GM19035 (cell line): ENCODE results near the gene TTC39C.

Source experiments
- ATAC-seq: cut with Tn5 transposase; IDR thresholded peaks from one replicate; pipeline ENCODE4 v1.9.1; 2021; ENCODE audit not compliant: unreplicated experiment

Gene TTC39C

GRCh38 chr18:24014062-24014985, at the start of gene TTC39C:
TSS of gene TTC39C (plus strand) at chr18:24014754. CDS start at chr18:24014872, 118 bp downstream.
- ATAC-seq: peak; percentile 44

- ATAC-seq: no peak
Measured at GRCh38 chr18:23966909-23967308, 47.6 kb upstream of the TTC39C start.

- peak; percentile 48 for ATAC-seq
Measured at GRCh38 chr18:23967321-23968089, 47.0 kb upstream of the TTC39C start.

DNA sequence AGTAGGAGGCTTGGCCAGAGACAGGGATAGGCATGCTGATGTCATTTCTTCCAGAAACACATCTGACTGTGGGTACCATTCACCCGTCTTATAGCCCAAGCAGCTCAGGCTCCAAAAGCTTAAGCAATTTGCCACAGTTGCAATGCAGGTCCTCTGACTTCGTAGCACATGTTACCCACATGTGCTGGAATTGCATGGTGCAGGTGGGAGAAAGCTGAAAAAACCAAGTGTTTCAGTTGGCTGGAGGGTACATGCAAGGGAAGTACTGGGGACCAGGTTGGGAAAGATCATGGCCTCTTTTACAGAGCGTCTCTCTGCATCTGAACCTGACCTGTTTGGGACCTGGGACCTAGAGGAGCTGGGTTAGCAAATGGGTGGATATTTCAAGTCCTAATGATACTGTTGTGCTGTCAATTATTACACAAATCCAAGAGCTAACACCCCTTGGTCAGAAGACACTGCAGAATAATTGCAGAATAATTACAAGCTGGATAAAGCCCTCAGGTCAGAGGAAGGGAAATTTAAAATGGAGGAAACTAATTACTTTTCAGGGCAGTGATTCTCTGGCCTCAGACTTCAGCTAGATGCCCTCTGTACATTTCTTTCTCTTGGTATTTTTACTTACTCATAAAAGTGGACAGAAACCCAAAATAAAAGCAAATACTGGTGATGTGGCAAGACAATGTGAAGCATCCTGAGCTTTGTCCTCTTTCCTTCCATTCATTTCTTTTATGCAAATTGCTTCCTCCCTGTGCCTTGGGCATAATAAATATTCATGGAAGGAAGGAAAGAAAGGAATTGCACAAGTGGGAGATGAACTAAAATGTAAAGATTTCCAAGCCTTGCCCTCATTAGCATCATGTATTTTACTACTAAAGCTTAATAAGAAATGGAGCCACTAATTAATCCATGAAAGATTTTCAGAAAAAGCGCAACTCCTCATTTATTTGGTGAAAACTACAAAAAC, 45.6 kb upstream of the TTC39C start:
- ATAC-seq: no peak

DNA sequence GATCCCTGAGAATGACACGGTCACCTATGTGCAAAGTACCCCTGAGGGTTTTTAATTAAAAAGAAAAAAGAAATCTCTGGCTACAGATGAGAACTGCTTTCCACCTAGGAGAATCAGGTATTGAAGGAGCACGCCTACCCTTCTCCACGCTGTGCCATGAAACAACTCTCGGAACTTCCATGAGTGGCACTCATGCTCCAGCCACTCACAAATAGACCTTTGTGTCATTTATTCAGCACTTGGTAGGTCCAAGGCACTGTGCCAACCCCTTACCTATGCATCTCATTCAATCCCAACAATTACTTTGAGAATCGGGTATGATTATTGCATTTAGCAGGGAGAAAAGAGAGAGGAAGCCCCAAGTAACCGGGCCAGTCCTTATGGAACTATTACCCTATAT, 44.9 kb upstream of the TTC39C start:
- no peak for ATAC-seq

- ATAC-seq: no peak
Measured at GRCh38 chr18:23970161-23971096, 44.1 kb upstream of the TTC39C start.

- ATAC-seq: no peak
Measured at GRCh38 chr18:23971097-23971440, 43.5 kb upstream of the TTC39C start.

DNA sequence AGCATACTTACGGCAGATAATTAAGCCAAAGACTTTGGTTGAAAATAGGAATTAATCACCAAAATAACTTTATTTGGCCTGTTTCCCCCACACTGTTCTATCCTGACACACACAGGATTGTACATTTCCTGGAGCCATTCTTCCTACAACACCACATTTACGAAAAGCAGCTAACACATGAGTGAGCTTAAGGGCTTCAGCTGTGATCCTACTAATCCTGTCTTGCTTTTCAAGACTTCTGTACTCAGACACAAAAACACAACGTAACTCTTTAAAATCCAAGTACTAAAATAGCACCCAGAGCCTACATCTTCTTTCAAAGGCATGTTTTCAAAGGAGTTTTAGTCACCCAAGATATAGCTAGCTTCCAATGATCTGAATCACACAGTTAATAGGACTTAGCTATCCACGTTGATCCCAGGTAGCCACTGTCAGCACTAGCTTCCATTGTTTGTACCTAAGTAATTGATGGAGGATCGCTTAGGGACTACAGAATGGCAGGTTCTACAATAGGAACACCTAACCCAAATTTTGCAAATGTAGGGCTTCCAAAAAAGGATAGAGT, 42.8 kb upstream of the TTC39C start:
- no peak for ATAC-seq

GRCh38 chr18:23972453-23972852, 42.1 kb upstream of the TTC39C start:
- peak; percentile 59 for ATAC-seq

GRCh38 chr18:23977103-23977502, 37.5 kb upstream of the TTC39C start:
- ATAC-seq: no peak

DNA sequence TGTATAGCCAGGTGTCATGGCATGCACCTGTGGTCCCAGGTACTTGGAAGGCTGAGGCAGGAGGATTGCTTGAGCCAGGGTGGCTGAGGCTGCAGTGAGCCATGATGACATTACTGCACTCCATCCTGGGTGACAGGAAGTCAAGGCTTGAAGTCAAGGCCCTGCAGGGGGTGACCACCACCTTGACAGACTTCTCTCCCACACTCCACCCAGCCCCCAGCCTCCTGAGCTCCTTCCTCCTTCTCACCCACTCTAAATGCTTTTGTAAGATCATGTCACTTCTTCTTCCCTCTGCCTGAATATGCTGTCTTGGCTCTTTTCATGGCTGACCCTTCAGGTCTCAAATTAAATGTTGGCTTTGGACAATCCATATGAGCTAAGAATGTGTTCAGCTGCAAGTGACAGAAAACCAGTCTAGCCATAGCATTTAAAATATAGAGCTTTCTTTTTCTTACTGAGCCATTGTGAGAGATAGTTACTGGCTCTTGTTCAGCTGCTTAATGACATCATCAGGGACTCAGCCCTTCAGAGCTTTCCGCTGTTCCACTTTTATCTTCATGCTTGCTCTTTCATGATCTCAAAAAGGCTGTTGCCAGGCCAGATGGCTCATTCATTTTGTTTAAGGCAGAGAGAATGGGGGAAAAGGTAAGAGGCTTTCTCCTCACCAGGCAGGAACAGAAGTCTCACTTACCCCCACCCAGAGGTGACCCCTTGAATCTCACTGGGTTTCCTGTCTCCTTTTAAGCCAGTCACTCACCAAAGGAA, 36.7 kb upstream of the TTC39C start:
- ATAC-seq: no peak

- ATAC-seq: no peak
Measured at GRCh38 chr18:23981369-23981980, 33.1 kb upstream of the TTC39C start.

GRCh38 chr18:23982155-23983079, 32.1 kb upstream of the TTC39C start:
- no peak for ATAC-seq

GRCh38 chr18:23983112-23983511, 31.4 kb upstream of the TTC39C start:
- ATAC-seq: no peak

GRCh38 chr18:23986600-23987359, 27.8 kb upstream of the TTC39C start:
- peak; percentile 59 for ATAC-seq
